Neural progenitor cell (in vitro differentiated cells): Measurements from ENCODE around the gene TMC4. TPM values are rescaled to one million over a fixed set of nuclear protein-coding genes. Genes with fewer than 3 reads are reported as not detected.
A peak's percentile ranks its signal among the peaks of the same experiment; 100 is the strongest.

Experiments used
- DNase-seq: peaks from one replicate; pipeline ENCODE4 v3.0.0-alpha.2; 2016; ENCODE audit warnings: low spot score
- H2AFZ ChIP-seq: fragments of 200-600 bp; sonication (generic); replicated peaks from 2 replicates; pipeline ENCODE4 v1.6.1; 2016; ENCODE audit warnings: antibody characterized with exemption
- H3F3A ChIP-seq: fragments of 200-600 bp; sonication (generic); 2 replicates; pipeline ENCODE4 v1.6.1; 2016; ENCODE audit warnings: antibody characterized with exemption, low read depth
- H3K27ac ChIP-seq: fragments of 200-600 bp; sonication (generic); 2 replicates; pipeline ENCODE4 v1.5.1; 2016; ENCODE audit warnings: mild to moderate bottlenecking
- H3K27me3 ChIP-seq: fragments of 200-600 bp; sonication (generic); 2 replicates; pipeline ENCODE4 v1.6.1; 2016; ENCODE audit warnings: mild to moderate bottlenecking, moderate library complexity
- H3K36me3 ChIP-seq: fragments of 200-600 bp; sonication (generic); 2 replicates; pipeline ENCODE4 v1.5.1; 2016
- H3K4me1 ChIP-seq: fragments of 200-600 bp; sonication (generic); 2 replicates; pipeline ENCODE4 v1.6.1; 2016; ENCODE audit warnings: mixed run types
- H3K4me2 ChIP-seq: fragments of 200-600 bp; sonication (generic); 2 replicates; pipeline ENCODE4 v1.6.1; 2016
- H3K4me3 ChIP-seq: fragments of 200-600 bp; sonication (generic); 2 replicates; pipeline ENCODE4 v1.5.1; 2016
- H3K79me2 ChIP-seq: fragments of 200-600 bp; sonication (generic); 2 replicates; pipeline ENCODE4 v1.6.1; 2016; ENCODE audit warnings: low read depth
- H3K9ac ChIP-seq: fragments of 200-600 bp; sonication (generic); 2 replicates; pipeline ENCODE4 v1.6.1; 2016
- H3K9me3 ChIP-seq: fragments of 200-600 bp; sonication (generic); 2 replicates; pipeline ENCODE4 v1.5.1; 2016; ENCODE audit warnings: low read depth
- H4K20me1 ChIP-seq: fragments of 200-600 bp; sonication (generic); 2 replicates; pipeline ENCODE4 v1.6.1; 2016; ENCODE audit warnings: low read depth
- H3K27ac Mint-ChIP-seq: 3 replicates; pipeline ENCODE4 v1.8.0; 2021; ENCODE audit warnings: mixed read lengths
- H3K27me3 Mint-ChIP-seq: 2 replicates; pipeline ENCODE4 v1.8.0; 2022; ENCODE audit warnings: low read depth, mild to moderate bottlenecking, inconsistent platforms, moderate library complexity, mixed read lengths; ENCODE audit not compliant: insufficient read depth
- H3K36me3 Mint-ChIP-seq: 3 replicates; pipeline ENCODE4 v1.8.0; 2021; ENCODE audit warnings: mixed read lengths
- H3K4me1 Mint-ChIP-seq: 3 replicates; pipeline ENCODE4 v1.8.0; 2021; ENCODE audit warnings: mixed read lengths
- H3K4me3 Mint-ChIP-seq: 3 replicates; pipeline ENCODE4 v1.8.0; 2021; ENCODE audit warnings: mild to moderate bottlenecking, moderate library complexity, mixed read lengths
- H3K9me3 Mint-ChIP-seq: 3 replicates; pipeline ENCODE4 v1.8.0; 2020; ENCODE audit warnings: mixed read lengths
- CTCF ChIP-seq: fragments of 200-600 bp; sonication (generic); IDR thresholded peaks from 2 replicates; pipeline ENCODE4 v1.5.1; 2017; ENCODE audit warnings: antibody characterized with exemption, mild to moderate bottlenecking
- EZH2 ChIP-seq: fragments of 200-600 bp; sonication (generic); IDR thresholded peaks from 2 replicates; pipeline ENCODE4 v1.6.1; 2017; ENCODE audit warnings: antibody characterized with exemption, mild to moderate bottlenecking, moderate library complexity
- EZH2phosphoT487 ChIP-seq: fragments of 200-600 bp; sonication (generic); IDR thresholded peaks from 2 replicates; pipeline ENCODE4 v1.6.1; 2017; ENCODE audit warnings: antibody characterized with exemption
- total RNA-seq: library from RNA; depleted of rRNA; stranded (reverse); fragments of >200 nt; gene quantifications from 2 replicates; pipeline ENCODE4 v1.2.3, GENCODE V29; 2015; ENCODE audit warnings: low replicate concordance

The TMC4 gene
- total RNA-seq, 1 donor from 2014 or later, result not detected

GRCh38 chr19:54133957-54134590 lies 38.9 kb downstream of the TMC4 start:
- Histone ChIP-seq H3F3A (peaks cover 19% of the 10 kb centered on the region), H3K4me2 (no peak overlapping the region), H3K4me3 (no peak overlapping the region), H3K79me2 (peaks cover 14% of the 10 kb centered on the region), H2AFZ (no peak overlapping the region), H3K4me1 (peaks cover 6% of the 10 kb centered on the region), H3K27ac (no peak overlapping the region), H4K20me1 (peaks cover 12% of the 10 kb centered on the region), H3K27me3 (peaks cover 4% of the 10 kb centered on the region), H3K9me3 (no peaks in the 10 kb centered on the region), H3K36me3 (no peaks in the 10 kb centered on the region), H3K9ac (no peak overlapping the region)
- peak overlapping the region; percentile 45 for H3K4me3 Mint-ChIP-seq
- peak overlapping the region; percentile 79 for H3K27ac Mint-ChIP-seq
- H3K9me3 Mint-ChIP-seq, result no peaks in the 10 kb centered on the region
- peaks cover 13% of the 10 kb centered on the region for H3K27me3 Mint-ChIP-seq
- peaks cover 21% of the 10 kb centered on the region for H3K4me1 Mint-ChIP-seq
- no peak for DNase-seq
- peaks cover 6% of the 10 kb centered on the region for H3K36me3 Mint-ChIP-seq
- TF ChIP-seq CTCF (no peak), EZH2phosphoT487 (no peak), EZH2 (no peak)

- no peak overlapping the region for H2AFZ ChIP-seq
- TF ChIP-seq EZH2, result no peak
- no peak for TF ChIP-seq CTCF
- TF ChIP-seq EZH2phosphoT487, result no peak
- peaks cover 5% of the 10 kb centered on the region for H4K20me1 ChIP-seq
- no peaks in the 10 kb centered on the region for H3K4me1 ChIP-seq
- H3K27me3 ChIP-seq, result peaks cover 4% of the 10 kb centered on the region
- H3K9me3 ChIP-seq, result no peaks in the 10 kb centered on the region
- H3K27ac ChIP-seq, result no peak overlapping the region
- no peaks in the 10 kb centered on the region for H3K36me3 ChIP-seq
- H3K9ac ChIP-seq, result no peak overlapping the region
- H3F3A ChIP-seq, result peaks cover 19% of the 10 kb centered on the region
- Mint-ChIP-seq H3K27ac (no peak overlapping the region), H3K4me1 (peaks cover 16% of the 10 kb centered on the region), H3K36me3 (peaks cover 5% of the 10 kb centered on the region), H3K27me3 (peaks cover 15% of the 10 kb centered on the region), H3K4me3 (no peak overlapping the region), H3K9me3 (no peaks in the 10 kb centered on the region)
- DNase-seq, result peak; percentile 81
- peaks cover 8% of the 10 kb centered on the region for H3K79me2 ChIP-seq
- H3K4me3 ChIP-seq, result no peak overlapping the region
- H3K4me2 ChIP-seq, result no peak overlapping the region
Observed at GRCh38 chr19:54133312-54133956, 39.5 kb downstream of the TMC4 start.

GRCh38 chr19:54129617-54129996 lies 43.4 kb downstream of the TMC4 start:
- TF ChIP-seq CTCF (no peak), EZH2phosphoT487 (no peak), EZH2 (no peak)
- no peaks in the 10 kb centered on the region for H3K27me3 ChIP-seq
- no peaks in the 10 kb centered on the region for H3K9me3 Mint-ChIP-seq
- H3K4me3 ChIP-seq, result no peak overlapping the region
- peaks cover 4% of the 10 kb centered on the region for H3K4me1 Mint-ChIP-seq
- peaks cover 2% of the 10 kb centered on the region for H3K27me3 Mint-ChIP-seq
- no peaks in the 10 kb centered on the region for H3K4me1 ChIP-seq
- peaks cover 4% of the 10 kb centered on the region for H3F3A ChIP-seq
- peaks cover 15% of the 10 kb centered on the region for H3K36me3 Mint-ChIP-seq
- H2AFZ ChIP-seq, result no peak overlapping the region
- H3K36me3 ChIP-seq, result no peaks in the 10 kb centered on the region
- no peak for DNase-seq
- H3K9ac ChIP-seq, result no peak overlapping the region
- H3K27ac ChIP-seq, result no peak overlapping the region
- H3K4me3 Mint-ChIP-seq, result no peak overlapping the region
- no peaks in the 10 kb centered on the region for H4K20me1 ChIP-seq
- no peak overlapping the region for H3K27ac Mint-ChIP-seq
- no peaks in the 10 kb centered on the region for H3K9me3 ChIP-seq
- no peaks in the 10 kb centered on the region for H3K79me2 ChIP-seq
- H3K4me2 ChIP-seq, result no peak overlapping the region
